Thyroid gland (tissue), 4 donors: Measurements from ENCODE around the gene DGKH. TPM values are rescaled to one million over a fixed set of nuclear protein-coding genes. Genes with fewer than 3 reads are reported as not detected.

Experiments
- DNase-seq, 2 donors: peaks; one replicate each; pipeline ENCODE4 v3.0.0-alpha.2; 2019
- H3K27ac ChIP-seq, 3 donors: fragments of 200-600 bp; sonication (generic); 1 replicate in 2 of 3; 2 replicates in 1 of 3; pipeline ENCODE4 v1.5.1; 2016 to 2019; ENCODE audit warnings: mild to moderate bottlenecking in 1 of 3, moderate library complexity in 1 of 3
- H3K27me3 ChIP-seq: fragments of 200-600 bp; sonication (generic); one replicate; pipeline ENCODE4 v1.5.1; 2019
- H3K36me3 ChIP-seq, 2 donors: fragments of 200-600 bp; sonication (generic); one replicate each; pipeline ENCODE4 v1.5.1; 2016 to 2019
- H3K4me1 ChIP-seq, 2 donors: fragments of 200-600 bp; sonication (generic); one replicate each; pipeline ENCODE4 v1.5.1; 2017 to 2019
- H3K4me3 ChIP-seq, 3 donors: fragments of 200-600 bp; sonication (generic); replicated peaks in 1 of 3; 1 replicate in 2 of 3; 2 replicates in 1 of 3; pipeline ENCODE4 v1.5.1; 2016; ENCODE audit warnings: mild to moderate bottlenecking in 1 of 3
- H3K9me3 ChIP-seq: fragments of 200-600 bp; sonication (generic); one replicate; pipeline ENCODE4 v1.5.1; 2017
- CTCF ChIP-seq, 6 experiments: fragments of 200-600 bp in 3 of 6; fragments of 450-650 bp in 3 of 6; sonication (generic) in 3 of 6; IDR thresholded peaks; one replicate each; pipeline ENCODE4 v1.5.1; 2016 to 2019; ENCODE audit warnings: antibody characterized with exemption in 6 of 6, mild to moderate bottlenecking in 2 of 6, inconsistent platforms in 1 of 6, moderate library complexity in 1 of 6
- POLR2A ChIP-seq, 2 donors: fragments of 450-650 bp; IDR thresholded peaks; one replicate each; pipeline ENCODE4 v1.6.1; 2017; ENCODE audit warnings: antibody characterized with exemption in 2 of 2, mild to moderate bottlenecking in 2 of 2, moderate library complexity in 1 of 2
- WGBS, 2 donors: methylation state at CpG; one replicate each; pipeline ENCODE4 v1.1.5; 2017; 5-methylcytosine and 5-hydroxymethylcytosine counted together
- intact Hi-C: fragments of 100-400 bp; cut with DNase I; formaldehyde crosslinking; loops from one replicate; pipeline ENCODE4 v1.15.1; 2023
- total RNA-seq, 4 donors: library from RNA; depleted of rRNA; stranded (reverse); fragments of >200 nt; gene quantifications; one replicate each; pipeline ENCODE4 v1.2.3, GENCODE V29; 2016

DGKH gene
- total RNA-seq, result 10 to 100 TPM in 3 of 4 donors, 1 to 10 TPM in 1; 7.9 to 15.9 (median 12.4) TPM

- H3K27ac ChIP-seq, result peak within 1 kb of the TSS; percentile 48 to 85 (median 79)
- TF ChIP-seq CTCF (IDR thresholded peaks at IDR 0.05) (no peak), POLR2A (IDR thresholded peaks at IDR 0.05) (no peak)
- no peaks in the 10 kb centered on the region for H3K9me3 ChIP-seq
- no peaks in the 10 kb centered on the region for H3K27me3 ChIP-seq
- peaks cover 4 to 5% of the 10 kb centered on the region in 2 donors for H3K4me1 ChIP-seq
- DNase-seq, result no peak
- 0% methylated on average over 4 of the region's 32 CpGs; no CpG with 5 or more reads in 1 of the 2 donors for WGBS, 2 donors
- H3K36me3 ChIP-seq, result no peaks in the 10 kb centered on the region
- H3K4me3 ChIP-seq, result peak within 1 kb of the TSS; percentile 51 to 93 (median 65)
- intact Hi-C loops, result no loop called here
These were observed at the start of gene DGKH for GRCh38 chr13:42048342-42048683. Gene DGKH, plus strand, starts transcription at chr13:42048648. Its CDS starts 126 bp downstream, at chr13:42048774.

GRCh38 chr13:42000846-42001245 is 47.6 kb upstream of the DGKH start:
- intact Hi-C loops, result no loop called here
- H3K4me3 ChIP-seq, result no peak overlapping the region
- WGBS, 2 donors, result 55 to 56% methylated on average over 2 of the region's 2 CpGs
- no peaks in the 10 kb centered on the region for H3K4me1 ChIP-seq
- H3K27me3 ChIP-seq, result no peaks in the 10 kb centered on the region
- no peak for DNase-seq
- no peaks in the 10 kb centered on the region for H3K9me3 ChIP-seq
- no peak overlapping the region for H3K27ac ChIP-seq
- TF ChIP-seq CTCF (IDR thresholded peaks at IDR 0.05) (no peak), POLR2A (IDR thresholded peaks at IDR 0.05) (no peak)
- no peaks in the 10 kb centered on the region for H3K36me3 ChIP-seq

- Histone ChIP-seq H3K4me3 (no peak overlapping the region), H3K36me3 (no peaks in the 10 kb centered on the region), H3K9me3 (no peaks in the 10 kb centered on the region), H3K4me1 (no peaks in the 10 kb centered on the region), H3K27me3 (no peaks in the 10 kb centered on the region), H3K27ac (no peak overlapping the region)
- TF ChIP-seq CTCF (IDR thresholded peaks at IDR 0.05) (no peak), POLR2A (IDR thresholded peaks at IDR 0.05) (no peak)
- 19 to 49% methylated on average over 6 of the region's 6 CpGs for WGBS, 2 donors
- intact Hi-C loops, result no loop called here
- peak in 1 of 2 donors; percentile 8 for DNase-seq
These were observed 46.9 kb upstream of the DGKH start for GRCh38 chr13:42001580-42001979.

GRCh38 chr13:42002066-42002465 is 46.4 kb upstream of the DGKH start:
- no peak for DNase-seq
- no peak overlapping the region for H3K27ac ChIP-seq
- TF ChIP-seq POLR2A (IDR thresholded peaks at IDR 0.05) (no peak), CTCF (IDR thresholded peaks at IDR 0.05) (no peak)
- intact Hi-C loops, result no loop called here
- no peaks in the 10 kb centered on the region for H3K9me3 ChIP-seq
- no peaks in the 10 kb centered on the region for H3K27me3 ChIP-seq
- H3K4me3 ChIP-seq, result no peak overlapping the region
- no peaks in the 10 kb centered on the region for H3K4me1 ChIP-seq
- 75 to 81% methylated on average over 2 of the region's 2 CpGs for WGBS, 2 donors
- no peaks in the 10 kb centered on the region for H3K36me3 ChIP-seq

GRCh38 chr13:42007844-42008243 is 40.6 kb upstream of the DGKH start:
- 67 to 79% methylated on average over 1 of the region's 1 CpG for WGBS, 2 donors

More at GRCh38 chr13:42007844-42008243, 40.6 kb upstream of the DGKH start:
- no peaks in the 10 kb centered on the region for H3K36me3 ChIP-seq
- H3K4me1 ChIP-seq, result peaks cover 0 to 4% of the 10 kb centered on the region in 2 donors
- H3K4me3 ChIP-seq, result no peak overlapping the region
- H3K9me3 ChIP-seq, result no peaks in the 10 kb centered on the region
- no peak for DNase-seq
- intact Hi-C loops, result no loop called here
- TF ChIP-seq POLR2A (IDR thresholded peaks at IDR 0.05) (no peak), CTCF (IDR thresholded peaks at IDR 0.05) (no peak)
- no peak overlapping the region for H3K27ac ChIP-seq
- no peaks in the 10 kb centered on the region for H3K27me3 ChIP-seq
